Mesodermal cell (in vitro differentiated cells): ENCODE measurements around the gene DGCR2.
"Not testable (repeated sequence)": the region's sequence is repeated elsewhere in the genome, so short reads cannot be mapped to it uniquely, and the experiment has no call there.

ENCODE experiments used
- H3K27ac ChIP-seq: 2 replicates; pipeline ENCODE4 v1.7.0; 2013; ENCODE audit warnings: mild to moderate bottlenecking, low read depth, low read length, moderate library complexity; ENCODE audit not compliant: severe bottlenecking
- H3K36me3 ChIP-seq: 2 replicates; pipeline ENCODE4 v1.7.1; 2013; ENCODE audit warnings: mild to moderate bottlenecking, low read length, moderate library complexity; ENCODE audit not compliant: control insufficient read depth, insufficient read depth
- H3K4me1 ChIP-seq: one replicate; pipeline ENCODE4 v1.7.1; 2013; ENCODE audit warnings: mild to moderate bottlenecking, low read length; ENCODE audit not compliant: insufficient read depth, control insufficient read depth, poor library complexity, severe bottlenecking
- H3K4me3 ChIP-seq: 2 replicates; pipeline ENCODE4 v1.7.0; 2013; ENCODE audit warnings: low read length, control low read depth, mild to moderate bottlenecking; ENCODE audit not compliant: insufficient read depth, poor library complexity, severe bottlenecking; ENCODE audit errors: extremely low read depth
- H3K9me3 ChIP-seq: 2 replicates; pipeline ENCODE4 v1.7.1; 2013; ENCODE audit warnings: mild to moderate bottlenecking, low read length, moderate library complexity; ENCODE audit not compliant: control insufficient read depth
- WGBS, 2 experiments: methylation state at CpG; one replicate each; pipeline ENCODE4 v1.1.5; 2013; ENCODE audit warnings: missing lambda C conversion rate in 2 of 2; ENCODE audit not compliant: insufficient coverage in 2 of 2; 5-methylcytosine and 5-hydroxymethylcytosine counted together

The DGCR2 gene

DNA sequence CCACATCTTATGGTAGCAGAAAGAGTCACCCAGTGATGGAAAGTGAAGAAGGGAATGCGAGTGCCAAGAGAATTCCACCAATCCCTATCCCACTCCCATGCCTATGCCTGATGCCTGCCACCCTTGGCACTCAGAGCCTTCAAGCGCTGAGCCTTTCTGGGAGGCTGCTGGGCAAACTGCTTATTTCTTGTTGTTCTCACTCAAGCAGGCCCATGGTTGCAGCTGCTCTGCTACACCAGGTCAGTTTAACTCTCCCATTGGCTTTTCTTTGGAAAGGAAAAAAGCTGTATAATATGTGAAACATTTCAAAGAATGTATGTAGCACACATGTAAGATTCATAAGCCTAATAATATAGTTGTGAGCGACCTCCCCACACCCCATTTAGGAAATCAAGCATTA is 41.4 kb downstream of the DGCR2 start:
- H3K36me3 ChIP-seq: peaks cover 16% of the 10 kb centered on the region
- H3K4me1 ChIP-seq: peaks cover 2% of the 10 kb centered on the region
- no peak overlapping the region for H3K4me3 ChIP-seq
- no peaks in the 10 kb centered on the region for H3K9me3 ChIP-seq
- 86 to 89% methylated on average over 1 of the region's 3 CpGs for WGBS, 2 experiments
- H3K27ac ChIP-seq: no peak overlapping the region

DNA sequence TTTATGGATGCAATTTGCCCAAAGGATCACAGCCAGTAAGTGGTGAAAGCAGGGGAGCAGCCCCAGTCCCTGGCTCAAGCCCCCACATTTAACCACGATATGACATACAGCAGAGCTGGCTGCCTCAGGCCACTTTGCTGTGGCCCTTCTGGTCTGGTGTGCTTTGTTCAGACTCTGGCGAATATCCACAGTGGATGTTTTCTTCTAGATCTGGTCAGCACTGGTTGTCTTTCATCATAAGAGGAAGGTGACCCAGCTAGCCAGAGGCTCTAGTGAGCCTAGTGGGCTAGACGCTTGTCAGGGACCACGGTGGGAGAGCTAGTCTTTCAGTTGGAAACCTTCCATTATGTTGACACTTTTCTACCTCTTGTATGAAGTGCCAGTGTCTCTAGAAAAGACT is 42.5 kb downstream of the DGCR2 start:
- 89 to 94% methylated on average over 2 to 4 of the region's 4 CpGs for WGBS, 2 experiments
- H3K9me3 ChIP-seq: no peaks in the 10 kb centered on the region

DNA sequence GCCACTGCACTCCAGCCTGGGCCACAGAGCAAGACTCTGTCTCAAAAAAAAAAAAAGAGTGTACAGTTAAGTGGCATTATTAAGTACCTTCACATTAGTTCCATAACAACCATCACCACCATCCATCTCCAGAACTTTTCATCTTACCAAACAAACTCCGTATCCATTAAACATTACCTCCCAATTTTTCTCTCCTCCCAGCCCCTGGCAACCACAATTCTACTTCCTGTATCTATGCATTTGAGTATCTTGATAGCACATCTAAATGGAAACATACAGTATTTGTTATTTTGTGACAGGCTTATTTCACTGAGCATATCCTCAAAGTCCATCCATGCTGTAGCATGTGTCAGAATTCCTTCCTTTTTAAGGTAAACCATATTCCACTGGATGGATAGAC is 46.8 kb downstream of the DGCR2 start:
- no peak overlapping the region for H3K4me3 ChIP-seq
- H3K27ac ChIP-seq: no peak overlapping the region
- H3K36me3 ChIP-seq: peaks cover 23% of the 10 kb centered on the region
- H3K9me3 ChIP-seq: no peaks in the 10 kb centered on the region
- 100% methylated on average over 1 of the region's 1 CpG for WGBS, 2 experiments
- H3K4me1 ChIP-seq: no peaks in the 10 kb centered on the region

More for the DNA sequence above, 42.5 kb downstream of the DGCR2 start:
- Histone ChIP-seq H3K27ac (no peak overlapping the region), H3K36me3 (peaks cover 19% of the 10 kb centered on the region), H3K4me1 (no peaks in the 10 kb centered on the region), H3K4me3 (no peak overlapping the region)

DNA sequence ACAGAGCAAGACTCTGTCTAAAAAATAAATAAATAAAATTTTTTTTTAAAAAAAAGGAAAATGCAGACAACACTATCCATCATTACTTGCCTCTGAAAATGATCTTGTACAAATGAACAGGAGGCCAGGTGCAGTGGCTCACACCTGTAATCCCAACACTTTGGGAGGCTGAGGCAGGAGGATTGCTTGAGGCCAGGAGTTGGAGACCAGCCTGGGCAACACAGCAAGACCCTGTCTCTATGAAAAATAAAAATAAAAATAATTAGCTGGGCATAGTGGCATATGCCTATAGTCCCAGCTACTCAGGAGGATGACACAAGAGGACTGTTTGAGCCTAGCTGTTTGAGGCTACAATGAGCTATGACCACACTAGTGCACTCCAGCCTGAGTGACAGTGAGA is 49.4 kb downstream of the DGCR2 start:
- not testable (repeated sequence) for H3K4me1 ChIP-seq, H3K27ac ChIP-seq, H3K9me3 ChIP-seq

DNA sequence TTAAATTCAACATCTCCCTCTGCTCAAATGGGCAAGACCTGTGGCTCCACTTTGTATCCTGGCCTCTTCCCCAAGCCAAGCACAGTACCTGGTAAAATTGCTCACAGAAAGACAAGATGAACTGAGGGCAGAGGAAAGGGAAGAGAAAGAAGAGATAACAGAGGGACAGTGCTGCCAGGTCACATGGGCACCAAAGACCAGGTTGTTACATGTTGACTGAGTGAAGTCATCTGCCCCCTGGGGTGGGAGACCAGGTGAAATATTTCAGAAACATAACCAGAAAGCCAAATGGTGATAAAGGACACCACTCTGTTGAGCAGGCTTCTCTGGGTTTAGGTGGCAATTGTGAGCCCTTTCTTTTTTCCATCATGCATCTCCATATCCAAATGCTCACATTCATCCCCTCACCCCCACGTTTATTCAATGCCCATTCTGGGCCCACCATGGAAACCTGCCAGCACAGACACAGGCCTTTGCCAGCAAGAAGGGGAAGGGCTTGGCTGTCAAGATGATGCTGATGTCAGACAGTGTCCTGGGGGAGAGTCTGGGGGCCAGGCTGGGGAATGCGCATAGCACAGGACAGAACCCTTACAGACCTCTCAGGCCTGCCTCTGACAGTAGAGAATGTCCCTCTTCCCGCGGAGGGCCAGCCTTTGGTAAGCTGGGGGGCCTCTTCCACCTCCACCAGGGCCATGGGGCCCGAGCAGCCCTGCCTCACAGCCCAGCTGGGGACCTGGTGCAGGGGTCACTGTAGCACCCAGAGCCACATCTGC is 51.6 kb downstream of the DGCR2 start:
- Histone ChIP-seq H3K27ac (no peak overlapping the region), H3K9me3 (no peaks in the 10 kb centered on the region), H3K4me1 (no peaks in the 10 kb centered on the region), H3K4me3 (no peak overlapping the region), H3K36me3 (peaks cover 52% of the 10 kb centered on the region)
- 70 to 75% methylated on average over 3 to 4 of the region's 5 CpGs for WGBS, 2 experiments

More for the DNA sequence above, 49.4 kb downstream of the DGCR2 start:
- H3K36me3 ChIP-seq: peaks cover 34% of the 10 kb centered on the region
- not testable (repeated sequence) for H3K4me3 ChIP-seq

DNA sequence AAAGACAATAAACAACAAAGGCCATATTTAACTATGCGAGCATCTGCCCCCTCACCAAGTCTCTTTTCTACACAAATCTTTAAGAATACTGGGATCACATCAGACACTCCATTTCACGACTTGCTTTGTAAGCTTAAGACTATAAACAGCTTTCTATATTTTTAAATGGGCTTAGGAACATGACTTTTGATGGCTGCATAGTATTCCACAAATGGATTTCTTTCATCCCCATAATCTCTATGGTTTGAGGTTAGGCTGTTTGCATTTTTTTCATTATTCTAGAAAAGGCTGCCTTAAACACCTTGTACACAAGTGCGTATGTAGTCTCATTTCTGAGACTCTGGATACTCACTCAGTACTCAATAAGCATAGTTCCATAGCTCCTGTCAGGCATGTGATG is 52.8 kb downstream of the DGCR2 start:
- Histone ChIP-seq H3K9me3 (no peaks in the 10 kb centered on the region), H3K27ac (no peak overlapping the region), H3K4me1 (no peaks in the 10 kb centered on the region), H3K36me3 (peaks cover 62% of the 10 kb centered on the region), H3K4me3 (no peak overlapping the region)
- 86 to 100% methylated on average over 1 of the region's 3 CpGs for WGBS, 2 experiments

DNA sequence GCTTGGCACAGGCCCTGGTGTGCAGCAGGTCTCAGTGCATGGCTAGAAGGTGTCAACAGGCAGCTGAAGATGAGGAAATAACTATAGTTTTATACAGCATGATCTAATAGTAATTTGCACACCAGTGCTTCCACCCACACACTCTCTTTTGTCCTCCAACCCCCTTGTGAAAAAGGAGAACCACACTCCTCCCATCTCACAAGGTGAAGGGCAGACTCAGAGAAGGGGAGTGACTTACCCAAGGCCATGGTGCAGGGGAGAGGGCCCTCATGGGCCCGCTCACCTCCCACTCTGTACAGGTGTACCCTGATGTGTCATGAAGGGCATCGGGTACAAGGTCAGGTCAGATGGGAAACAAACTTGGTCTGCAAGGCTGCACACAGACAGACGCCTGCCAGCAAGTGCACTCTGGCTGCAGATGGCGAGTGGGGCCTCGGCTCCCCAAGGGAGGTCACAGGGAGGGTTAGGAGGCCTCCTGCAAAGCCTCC is 53.4 kb downstream of the DGCR2 start:
- Histone ChIP-seq H3K4me3 (no peak overlapping the region), H3K36me3 (peaks cover 69% of the 10 kb centered on the region), H3K9me3 (no peaks in the 10 kb centered on the region), H3K4me1 (no peaks in the 10 kb centered on the region), H3K27ac (no peak overlapping the region)
- 93 to 98% methylated on average over 5 of the region's 5 CpGs for WGBS, 2 experiments

DNA sequence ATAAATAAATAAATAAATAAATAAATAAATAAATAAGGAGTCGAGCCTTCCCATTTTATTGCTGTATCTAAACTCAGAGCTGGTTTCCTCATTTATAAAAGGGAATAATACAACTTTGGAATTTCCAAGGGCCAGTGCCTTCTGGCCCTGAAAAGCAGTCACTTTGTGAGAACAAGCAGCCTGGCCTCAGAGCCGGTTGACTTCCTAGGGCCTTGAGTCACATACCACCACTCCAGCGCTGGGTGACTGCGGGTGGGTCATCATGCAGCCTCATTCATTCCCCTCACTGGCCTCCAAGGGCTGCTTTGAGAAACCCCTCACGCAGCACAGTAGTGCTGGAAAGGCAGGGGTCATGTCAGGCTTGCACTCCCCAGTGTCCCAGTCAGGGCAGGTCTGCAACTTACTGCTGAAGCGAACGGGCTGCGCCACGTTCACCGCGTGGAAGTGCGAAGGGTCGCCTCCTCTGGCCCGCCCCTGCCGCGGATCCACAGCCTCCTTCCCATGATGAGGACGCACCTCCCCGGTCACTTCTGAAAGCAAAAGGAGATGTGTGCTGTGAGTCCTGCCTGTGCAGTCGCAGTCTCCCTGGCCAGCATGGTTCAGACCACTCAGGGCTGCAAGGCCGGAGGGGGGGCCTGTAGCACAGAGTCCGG is 54.4 kb downstream of the DGCR2 start:
- 93 to 96% methylated on average over 18 to 20 of the region's 21 CpGs for whole genome bisulfite sequencing, 2 experiments
- peaks cover 74% of the 10 kb centered on the region for H3K36me3 ChIP-seq
- H3K4me3 ChIP-seq: no peak overlapping the region
- H3K9me3 ChIP-seq: no peaks in the 10 kb centered on the region
- no peak overlapping the region for H3K27ac ChIP-seq
- no peaks in the 10 kb centered on the region for H3K4me1 ChIP-seq

DNA sequence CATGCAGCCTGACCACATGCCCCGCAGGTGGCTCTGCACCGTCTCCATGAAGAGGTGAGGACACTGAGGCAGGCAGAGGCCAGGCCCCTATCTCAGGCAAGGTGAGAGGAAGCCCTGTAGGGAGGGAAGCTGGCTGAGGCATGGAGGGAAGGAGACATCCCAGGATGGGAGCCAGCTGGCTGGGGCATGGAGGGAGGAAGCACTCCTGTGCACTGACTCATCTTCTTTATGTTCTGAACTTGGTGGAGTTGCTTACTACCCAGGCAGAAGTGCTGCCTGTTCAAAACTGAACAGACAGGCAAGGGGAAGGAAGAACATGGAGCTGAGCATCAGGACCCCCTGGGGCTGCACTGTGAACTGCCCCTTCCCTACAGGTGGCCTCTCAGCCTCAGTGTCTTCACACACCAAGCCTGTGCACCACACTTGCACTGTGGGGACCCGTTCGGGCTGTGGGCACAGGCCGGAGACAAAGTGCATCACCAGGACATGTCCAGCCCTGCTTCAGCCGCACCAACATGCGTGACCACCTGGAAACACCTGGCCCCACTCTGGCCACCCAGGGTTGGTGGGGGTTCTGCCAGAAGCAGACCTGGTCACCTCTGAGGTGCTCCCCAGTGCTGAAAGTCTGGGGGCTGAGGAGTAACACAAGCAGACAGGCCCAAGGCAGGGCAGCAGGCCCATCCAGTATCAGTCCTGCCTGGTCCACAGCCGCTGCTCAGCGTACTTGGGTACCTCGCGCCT is 55.5 kb downstream of the DGCR2 start:
- Histone ChIP-seq H3K9me3 (no peaks in the 10 kb centered on the region), H3K4me3 (no peak overlapping the region), H3K36me3 (peaks cover 77% of the 10 kb centered on the region), H3K4me1 (no peaks in the 10 kb centered on the region), H3K27ac (no peak overlapping the region)
- WGBS, 2 experiments: 95 to 96% methylated on average over 8 to 11 of the region's 11 CpGs

DNA sequence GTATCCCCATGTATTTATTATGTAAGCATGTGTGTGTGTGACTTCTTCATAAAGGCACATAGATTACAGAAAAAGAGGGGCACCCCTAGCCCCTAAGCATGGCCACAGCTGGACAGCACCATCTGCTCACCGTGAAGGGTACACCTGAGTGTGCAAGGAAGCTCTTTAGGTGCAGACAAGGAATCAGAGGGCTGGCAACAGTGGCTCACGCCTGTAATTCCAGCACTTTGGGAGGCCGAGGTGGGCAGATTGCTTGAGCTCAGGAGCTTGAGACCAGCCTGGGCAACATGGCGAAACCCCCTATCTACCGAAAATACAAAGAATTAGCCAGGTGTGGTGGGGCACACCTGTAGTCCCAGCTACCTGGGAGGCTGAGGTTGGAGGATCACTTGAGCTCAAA is 56.3 kb downstream of the DGCR2 start:
- H3K4me1 ChIP-seq: no peaks in the 10 kb centered on the region
- 91 to 92% methylated on average over 3 to 5 of the region's 5 CpGs for WGBS, 2 experiments
- no peak overlapping the region for H3K27ac ChIP-seq
- H3K9me3 ChIP-seq: no peaks in the 10 kb centered on the region
- H3K4me3 ChIP-seq: no peak overlapping the region
- H3K36me3 ChIP-seq: peaks cover 72% of the 10 kb centered on the region
